Stimulated activated CD4-positive, alpha-beta T cell treated with anti-CD3 and anti-CD28 coated beads, TNF-alpha, amount 100 ng/mL, for 48 hours (primary cell): ENCODE results near the gene PIM2.
"Not testable (repeated sequence)": the region's sequence is repeated elsewhere in the genome, so short reads cannot be mapped to it uniquely, and the experiment has no call there.

Experiments
- DNase-seq, 3 donors: peaks; one replicate each; pipeline ENCODE4 v3.0.0-alpha.2; 2020; ENCODE audit warnings: low read depth in 3 of 3

PIM2 gene

GRCh38 chrX:48872017-48872416, 46.8 kb downstream of the PIM2 start:
- not testable (repeated sequence) for DNase-seq

GRCh38 chrX:48864210-48864609, 54.6 kb downstream of the PIM2 start:
- DNase-seq = no peak
